ENCODE data around the gene ALG14. TPM values are rescaled to one million over a fixed set of nuclear protein-coding genes. Genes with fewer than 3 reads are reported as not detected.

The ALG14 gene
- total and polyA plus RNA-seq, 2 donors (not counting 3 experiments of a cell fraction or from before 2014, with no cell fraction given) = 2.6 to 8.6 TPM

DNA sequence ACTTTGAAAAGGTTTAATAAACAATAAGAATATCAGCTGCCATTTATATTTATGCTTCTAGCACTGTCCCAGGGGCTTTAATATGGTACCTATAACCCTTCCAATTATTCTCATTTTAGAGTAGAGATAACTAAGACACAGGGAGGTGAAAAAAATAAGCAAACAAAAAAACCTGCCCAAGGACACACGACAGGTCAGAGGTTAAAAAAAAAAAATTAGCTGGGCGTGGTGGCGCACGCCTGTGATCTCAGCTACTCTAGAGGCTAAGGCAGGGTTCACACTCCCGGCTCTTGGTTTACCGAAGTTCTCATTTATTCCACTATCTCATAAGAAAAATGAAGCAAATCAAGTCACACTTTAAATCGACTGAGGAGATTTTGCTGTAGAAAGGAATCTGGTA lies 111.2 kb downstream of the ALG14 start:
- H3K4me1 ChIP-seq (ENCODE audit: control insufficient read depth, extremely low read depth, insufficient read depth, low read length) = peaks cover 13% of the 10 kb centered on the region
- no peak overlapping the region for H3K9ac ChIP-seq (replicated peaks; ENCODE audit: extremely low read depth, insufficient read depth, low read length)
- H2AFZ ChIP-seq (ENCODE audit: low read depth, low read length) = no peak overlapping the region
- no peak for TF ChIP-seq MYC (IDR thresholded peaks at IDR 0.05; ENCODE audit: low read depth, low read length)
- TF ChIP-seq POLR2A (IDR thresholded peaks at IDR 0.05; ENCODE audit: low read depth, low read length) = no peak
- TF ChIP-seq JUN (IDR thresholded peaks at IDR 0.05; ENCODE audit: borderline replicate concordance, insufficient read depth, insufficient read length, low read depth) = no peak
- no peak for TF ChIP-seq POLR2AphosphoS5 (IDR thresholded peaks at IDR 0.05; ENCODE audit: insufficient read depth, low read depth, low read length)
- TF ChIP-seq GATA2 (IDR thresholded peaks at IDR 0.05; ENCODE audit: insufficient read depth, insufficient read length, low read depth, low read length) = no peak
- no peak for TF ChIP-seq FOS (IDR thresholded peaks at IDR 0.05; ENCODE audit: borderline replicate concordance, insufficient read depth, low read length)
- TF ChIP-seq, protein P1, sequence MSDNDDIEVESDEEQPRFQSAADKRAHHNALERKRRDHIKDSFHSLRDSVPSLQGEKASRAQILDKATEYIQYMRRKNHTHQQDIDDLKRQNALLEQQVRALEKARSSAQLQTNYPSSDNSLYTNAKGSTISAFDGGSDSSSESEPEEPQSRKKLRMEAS (IDR thresholded peaks at IDR 0.05; ENCODE audit: insufficient read depth, insufficient read length) = no peak
- TF ChIP-seq, protein P2, sequence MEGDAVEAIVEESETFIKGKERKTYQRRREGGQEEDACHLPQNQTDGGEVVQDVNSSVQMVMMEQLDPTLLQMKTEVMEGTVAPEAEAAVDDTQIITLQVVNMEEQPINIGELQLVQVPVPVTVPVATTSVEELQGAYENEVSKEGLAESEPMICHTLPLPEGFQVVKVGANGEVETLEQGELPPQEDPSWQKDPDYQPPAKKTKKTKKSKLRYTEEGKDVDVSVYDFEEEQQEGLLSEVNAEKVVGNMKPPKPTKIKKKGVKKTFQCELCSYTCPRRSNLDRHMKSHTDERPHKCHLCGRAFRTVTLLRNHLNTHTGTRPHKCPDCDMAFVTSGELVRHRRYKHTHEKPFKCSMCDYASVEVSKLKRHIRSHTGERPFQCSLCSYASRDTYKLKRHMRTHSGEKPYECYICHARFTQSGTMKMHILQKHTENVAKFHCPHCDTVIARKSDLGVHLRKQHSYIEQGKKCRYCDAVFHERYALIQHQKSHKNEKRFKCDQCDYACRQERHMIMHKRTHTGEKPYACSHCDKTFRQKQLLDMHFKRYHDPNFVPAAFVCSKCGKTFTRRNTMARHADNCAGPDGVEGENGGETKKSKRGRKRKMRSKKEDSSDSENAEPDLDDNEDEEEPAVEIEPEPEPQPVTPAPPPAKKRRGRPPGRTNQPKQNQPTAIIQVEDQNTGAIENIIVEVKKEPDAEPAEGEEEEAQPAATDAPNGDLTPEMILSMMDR (IDR thresholded peaks at IDR 0.05; ENCODE audit: extremely low read depth in 1 of 2, insufficient read depth in 1 of 2, low read depth in 1 of 2, low read length in 2 of 2) = no peak
- no peak for TF ChIP-seq EZH2 (IDR thresholded peaks at IDR 0.05; ENCODE audit: borderline replicate concordance, low read depth, low read length, severe bottlenecking)
- H3K27ac ChIP-seq (ENCODE audit: insufficient read depth, low read depth, low read length) = no peak overlapping the region
- BruUV-seq (replicated peaks) = no TSS peak
- CTCF ChIA-PET = interaction anchor here (1.6 to 2.4 kb wide), 2 partner anchors 80 to 82 kb away, joined by 5 to 19 read pairs; no protein-coding TSS in a partner anchor
- no peaks in the 10 kb centered on the region for H3K79me2 ChIP-seq (ENCODE audit: control insufficient read depth, insufficient read depth, low read length)
- no peak for DNase-seq (ENCODE audit: low read depth, low spot score)
- no peaks in the 10 kb centered on the region for H3K9me3 ChIP-seq (replicated peaks; ENCODE audit: control insufficient read depth, insufficient read depth, low read length)
- H3K9me1 ChIP-seq (replicated peaks; ENCODE audit: control insufficient read depth, extremely low read depth, insufficient read depth, low read length) = no peaks in the 10 kb centered on the region
- FAIRE-seq = no peak
- POLR2A ChIA-PET = no interaction called here
- no peak overlapping the region for H3K4me3 ChIP-seq (replicated peaks in 1 of 3; ENCODE audit: insufficient read depth in 1 of 3, low read depth in 1 of 3, low read length in 3 of 3)
- H3K4me2 ChIP-seq (ENCODE audit: insufficient read depth, low read length) = no peak overlapping the region
- no peaks in the 10 kb centered on the region for H4K20me1 ChIP-seq (replicated peaks; ENCODE audit: control insufficient read depth, extremely low read depth, insufficient read depth, low read length)
- intact Hi-C loops (cut with micrococcal nuclease) (loop anchor here (2.0 kb wide), 1 partner anchor 15 kb away; no protein-coding TSS in a partner anchor), dilution Hi-C loops (cut with MboI; ENCODE audit: extremely low pct_ligation_motif_present, low sequenced_read_pairs) (no loop called here)
- H3K27me3 ChIP-seq (ENCODE audit: control insufficient read depth in 2 of 2, insufficient read depth in 2 of 2, low read length in 2 of 2) = no peaks in the 10 kb centered on the region
- no peaks in the 10 kb centered on the region for H3K36me3 ChIP-seq (ENCODE audit: control insufficient read depth in 2 of 2, extremely low read depth in 1 of 2, insufficient read depth in 2 of 2, low read length in 2 of 2)

Data from endothelial cell of umbilical vein (primary cell).